GM21619 (cell line): ENCODE results near the gene B4GALNT3.

ENCODE experiments used
- ATAC-seq: cut with Tn5 transposase; IDR thresholded peaks from one replicate; pipeline ENCODE4 v1.9.1; 2021; ENCODE audit not compliant: unreplicated experiment

Gene B4GALNT3

GRCh38 chr12:467591-467990 lies 7.9 kb downstream of the B4GALNT3 start:
- no peak for ATAC-seq

GRCh38 chr12:468671-469389 lies 9.1 kb downstream of the B4GALNT3 start:
- ATAC-seq = no peak

GRCh38 chr12:470133-470532 lies 10.4 kb downstream of the B4GALNT3 start:
- ATAC-seq = no peak

GRCh38 chr12:473198-473597 lies 13.5 kb downstream of the B4GALNT3 start:
- no peak for ATAC-seq

GRCh38 chr12:473863-474577 lies 14.3 kb downstream of the B4GALNT3 start:
- no peak for ATAC-seq

GRCh38 chr12:475286-475685 lies 15.5 kb downstream of the B4GALNT3 start:
- ATAC-seq = no peak

GRCh38 chr12:479161-479560 lies 19.4 kb downstream of the B4GALNT3 start:
- ATAC-seq = no peak

- no peak for ATAC-seq
Measured at GRCh38 chr12:480831-481816, 21.4 kb downstream of the B4GALNT3 start.

- no peak for ATAC-seq
Measured at GRCh38 chr12:482061-482460, 22.3 kb downstream of the B4GALNT3 start.

GRCh38 chr12:484096-484495 lies 24.4 kb downstream of the B4GALNT3 start:
- ATAC-seq = no peak

GRCh38 chr12:490260-490659 lies 30.5 kb downstream of the B4GALNT3 start:
- no peak for ATAC-seq

GRCh38 chr12:495466-495865 lies 35.7 kb downstream of the B4GALNT3 start:
- no peak for ATAC-seq

GRCh38 chr12:496736-497135 lies 37.0 kb downstream of the B4GALNT3 start:
- ATAC-seq = no peak

GRCh38 chr12:497501-498160 lies 37.9 kb downstream of the B4GALNT3 start:
- ATAC-seq = no peak

GRCh38 chr12:499837-500458 lies 40.2 kb downstream of the B4GALNT3 start:
- no peak for ATAC-seq

GRCh38 chr12:501722-502447 lies 42.1 kb downstream of the B4GALNT3 start:
- ATAC-seq = no peak

GRCh38 chr12:503111-503761 lies 43.5 kb downstream of the B4GALNT3 start:
- no peak for ATAC-seq

- ATAC-seq = no peak
Measured at GRCh38 chr12:505221-505620, 45.5 kb downstream of the B4GALNT3 start.

- no peak for ATAC-seq
Measured at GRCh38 chr12:507391-507796, 47.7 kb downstream of the B4GALNT3 start.
